Sciatic nerve (tissue), 2 donors: ENCODE data around the gene SH3RF1. TPM values are rescaled to one million over a fixed set of nuclear protein-coding genes. Genes with fewer than 3 reads are reported as not detected.

Experiments
- ATAC-seq: fragments of 200-7000 bp; cut with Tn5 transposase; one replicate; pipeline ENCODE4 v1.9.1; 2020; ENCODE audit warnings: mild to moderate bottlenecking, moderate library complexity
- DNase-seq: peaks from one replicate; pipeline ENCODE4 v3.0.0-alpha.2; 2020; ENCODE audit warnings: low spot score
- intact Hi-C: fragments of 100-400 bp; cut with DNase I; formaldehyde crosslinking; loops from one replicate; pipeline ENCODE4 v1.14.2; 2022
- total RNA-seq: library from RNA; stranded (reverse); fragmentation: NEBNext Ultra II Directional; extraction: Animal tissue kit (Norgen Biotek cat#: 25700); gene quantifications from one replicate; pipeline ENCODE4 v1.2.1, GENCODE V29; 2021
- donor health status: DM: no; HTN: no; CAD: no.
- donor health status: DM: no; HTN: no; CAD: no.

Gene SH3RF1
- total RNA-seq, 1 donor from 2014 or later = 15.6 TPM

DNA sequence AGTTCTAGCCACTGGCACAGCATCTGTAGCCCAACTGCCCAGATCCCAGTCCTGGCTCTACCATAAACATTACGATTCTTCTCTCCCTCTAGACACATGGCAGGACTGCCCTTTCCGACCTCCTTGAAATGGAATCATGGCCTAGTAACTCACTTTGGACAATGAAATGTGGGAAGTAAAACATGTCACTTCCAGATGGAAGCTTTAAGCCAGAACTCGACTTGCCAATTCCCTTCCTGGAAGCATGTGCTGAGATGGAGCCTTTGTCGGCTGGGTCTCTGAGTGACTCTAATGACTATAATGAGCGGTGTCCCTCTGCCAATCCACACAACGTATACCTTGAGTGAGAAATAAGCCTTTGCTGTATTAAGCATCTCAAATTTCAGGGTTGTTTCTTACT lies 34.7 kb downstream of the SH3RF1 start:
- intact Hi-C loops = no loop called here
- no peak for ATAC-seq

DNA sequence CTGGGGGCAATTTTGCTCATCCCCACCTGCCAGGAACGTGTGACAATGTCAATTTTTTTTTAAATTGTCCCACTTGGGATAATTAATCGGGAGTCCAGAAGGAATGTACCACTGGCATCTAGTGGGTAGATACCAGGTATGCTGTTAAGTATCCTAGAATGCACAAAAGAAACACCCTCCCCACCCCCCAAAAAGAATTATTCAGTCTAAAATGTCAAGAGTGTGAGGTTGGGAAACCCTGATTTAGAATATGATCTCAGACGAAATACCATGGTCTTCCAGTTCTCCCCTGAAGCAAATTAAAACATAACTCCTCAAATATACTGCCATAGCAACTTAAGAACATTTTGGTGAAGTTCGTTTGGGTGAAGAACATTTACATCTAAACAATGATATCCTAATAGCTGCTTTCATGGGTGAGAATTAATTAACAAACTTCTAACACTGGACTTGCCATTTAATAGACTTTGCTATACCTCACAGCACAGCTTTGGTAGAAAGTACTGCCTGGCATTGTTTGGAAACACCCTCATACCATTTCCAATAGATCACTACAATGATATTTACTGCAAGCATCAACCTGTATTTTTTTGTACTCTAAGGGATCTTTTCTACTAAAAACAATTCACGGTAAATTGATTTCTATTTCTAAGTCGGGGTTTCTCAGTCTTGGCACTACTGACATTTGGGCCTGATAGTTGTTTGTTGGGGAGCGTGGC lies 36.5 kb downstream of the SH3RF1 start:
- intact Hi-C loops = no loop called here
- ATAC-seq = no peak
- DNase-seq = no peak

More for the DNA sequence above, 34.7 kb downstream of the SH3RF1 start:
- DNase-seq = no peak

DNA sequence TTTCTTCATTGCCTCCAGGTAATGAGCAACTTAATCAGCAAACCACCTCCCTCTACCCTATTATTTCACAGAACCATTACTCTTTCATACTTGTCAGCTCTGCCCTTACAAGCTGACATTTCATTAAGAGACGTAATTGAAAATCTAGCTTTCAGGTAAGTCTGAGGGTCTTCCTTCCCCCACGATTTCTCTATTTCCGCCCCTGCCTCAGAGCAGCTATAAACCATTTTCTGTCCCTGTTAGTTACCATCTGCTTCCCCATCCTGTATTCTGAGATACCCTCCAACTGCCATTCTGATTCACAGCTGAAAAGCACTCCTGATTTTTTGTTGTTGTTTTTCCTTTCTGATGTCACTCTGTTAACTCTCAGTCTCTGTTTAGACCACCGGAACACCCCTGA lies 37.1 kb downstream of the SH3RF1 start:
- intact Hi-C loops = no loop called here
- no peak for DNase-seq
- ATAC-seq = no peak

DNA sequence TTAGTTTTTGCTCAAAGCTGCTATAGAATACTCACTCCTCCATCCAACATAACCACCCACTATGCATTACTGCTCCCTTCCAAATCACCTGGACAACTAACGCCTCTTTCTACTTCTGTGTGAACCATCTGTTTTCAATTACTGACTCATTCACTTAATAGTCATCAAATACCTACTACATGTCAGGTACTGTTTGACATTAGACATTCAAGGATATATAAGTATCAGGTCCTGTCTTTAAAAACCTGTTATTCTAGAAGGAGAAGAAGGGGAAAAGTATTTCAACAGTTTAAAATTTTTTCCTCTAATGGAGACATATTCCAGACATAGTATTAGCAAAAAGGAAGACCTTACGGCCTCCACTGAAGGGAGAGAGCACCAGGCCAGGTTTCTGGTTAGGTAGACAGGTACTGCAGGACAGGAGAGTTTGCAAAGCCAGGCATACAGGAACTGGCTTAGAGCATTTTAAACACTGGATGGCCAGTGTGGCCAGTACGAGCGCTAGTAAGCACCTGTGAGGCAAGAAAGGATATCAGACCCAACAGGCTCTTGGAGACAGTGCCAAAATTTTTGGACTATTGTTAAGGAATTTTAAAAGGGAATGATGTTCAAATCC lies 39.0 kb downstream of the SH3RF1 start:
- DNase-seq (no peak), ATAC-seq (no peak)
- intact Hi-C loops = no loop called here

DNA sequence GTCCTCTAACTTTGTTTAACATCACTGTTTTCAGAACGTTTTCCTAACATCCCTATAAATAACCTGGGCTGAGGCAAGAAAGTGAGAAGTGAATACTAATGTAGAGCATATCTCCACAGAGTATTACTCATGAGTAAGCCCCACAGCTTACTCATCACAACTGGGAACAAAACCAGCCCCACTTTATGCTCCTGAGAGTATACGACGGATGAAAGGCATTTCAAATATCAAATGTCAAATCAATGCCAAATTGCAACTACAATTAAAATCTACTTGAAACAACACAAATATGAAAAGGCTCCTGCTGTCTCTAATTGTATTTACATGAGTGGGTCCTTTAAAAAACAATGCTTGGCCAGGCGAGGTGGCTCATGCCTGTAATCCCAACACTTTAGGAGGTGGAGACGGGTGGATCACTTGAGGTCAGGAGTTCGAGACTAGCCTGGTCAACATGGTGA lies 41.2 kb downstream of the SH3RF1 start:
- ATAC-seq (no peak), DNase-seq (no peak)
- intact Hi-C loops = no loop called here

DNA sequence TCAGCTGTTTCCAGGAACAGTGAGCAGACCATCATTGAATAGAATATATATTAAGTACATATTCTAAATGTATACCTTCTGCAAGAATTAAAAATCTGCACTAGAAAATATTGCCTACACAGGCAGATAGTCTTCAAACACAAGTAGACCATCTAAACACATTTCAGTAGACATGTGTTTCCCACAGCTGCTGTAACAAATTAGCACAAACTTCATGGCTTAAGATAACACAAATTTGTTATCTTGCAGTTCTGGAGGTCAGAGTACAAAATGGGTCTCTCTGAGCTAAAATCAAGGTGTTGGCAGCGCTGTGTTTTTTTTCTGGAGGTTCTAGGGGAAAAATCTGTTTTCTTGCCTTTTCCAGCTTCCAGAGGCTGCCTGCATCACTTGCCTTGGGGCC lies 42.7 kb downstream of the SH3RF1 start:
- ATAC-seq = no peak
- intact Hi-C loops = no loop called here
- DNase-seq = no peak

DNA sequence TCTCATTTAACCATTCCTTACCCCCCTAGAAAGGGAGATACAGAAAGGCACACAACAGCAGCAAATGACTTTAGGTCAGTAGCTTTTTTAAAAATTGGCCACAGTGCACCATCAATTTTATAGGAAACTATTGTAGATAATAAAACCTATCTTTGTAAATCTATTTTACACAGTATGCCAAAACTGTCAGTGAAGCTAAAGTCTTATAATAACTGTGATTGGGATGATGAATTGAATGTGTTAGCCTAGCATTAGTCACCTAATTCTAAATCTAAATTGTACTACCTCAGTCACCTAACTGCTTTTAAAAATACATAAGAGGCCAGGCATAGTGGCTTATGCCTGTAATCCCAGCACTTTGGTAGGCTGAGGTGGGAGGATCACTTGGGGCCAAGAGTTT lies 44.2 kb downstream of the SH3RF1 start:
- no peak for DNase-seq
- intact Hi-C loops = no loop called here
- ATAC-seq = no peak

DNA sequence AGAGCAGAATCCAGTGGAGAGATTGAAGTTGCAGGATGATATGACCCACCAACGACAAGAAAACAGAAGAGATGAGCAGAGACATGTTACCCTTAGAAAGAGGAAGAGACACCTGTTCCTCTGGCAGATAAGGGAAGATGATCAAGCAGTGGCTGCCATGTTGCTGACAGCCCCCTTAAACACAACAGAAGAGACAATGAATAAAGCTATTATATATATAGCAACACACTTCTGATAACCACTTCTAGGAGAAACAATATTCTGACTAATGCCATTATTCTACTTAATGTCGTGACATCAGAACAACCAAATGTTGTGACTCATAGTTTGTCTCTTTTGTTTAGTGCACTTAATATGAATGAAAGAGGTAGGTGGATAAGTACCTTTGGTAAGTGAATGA lies 44.9 kb downstream of the SH3RF1 start:
- ATAC-seq = no peak
- no peak for DNase-seq
- intact Hi-C loops = no loop called here

DNA sequence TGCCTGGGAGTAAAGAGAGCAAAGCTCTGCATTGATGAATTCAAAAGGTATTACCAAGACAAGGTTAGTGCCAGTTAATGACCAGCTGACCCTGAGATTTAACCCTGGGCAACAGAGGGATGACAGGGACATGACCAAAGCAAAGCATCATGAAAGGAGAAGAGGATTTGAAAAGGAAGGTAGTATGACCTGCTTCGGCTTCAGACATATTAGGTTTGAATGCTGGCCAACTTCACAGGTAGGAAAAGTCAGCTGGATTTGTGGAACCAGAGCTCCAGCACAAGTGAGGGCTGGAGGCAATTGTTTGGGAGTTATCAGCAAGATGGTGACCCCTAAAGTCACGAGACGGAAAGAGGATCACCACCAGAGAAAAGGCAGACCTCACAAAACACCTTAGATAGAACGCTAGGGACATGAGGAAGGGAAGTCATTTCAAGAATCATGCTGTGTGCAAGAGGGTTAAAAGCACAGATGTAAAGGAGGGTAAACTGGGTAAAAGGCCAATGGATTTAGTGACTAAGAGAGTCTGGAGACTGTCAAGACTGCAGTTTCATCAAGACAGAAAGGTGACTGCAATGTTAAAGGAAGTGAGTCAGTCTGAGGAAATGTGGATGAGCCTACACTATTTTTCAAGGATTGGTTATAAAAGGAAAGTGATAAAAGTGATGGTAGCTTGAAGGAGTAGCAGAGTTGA lies 45.6 kb downstream of the SH3RF1 start:
- ATAC-seq = no peak
- intact Hi-C loops = no loop called here
- no peak for DNase-seq

DNA sequence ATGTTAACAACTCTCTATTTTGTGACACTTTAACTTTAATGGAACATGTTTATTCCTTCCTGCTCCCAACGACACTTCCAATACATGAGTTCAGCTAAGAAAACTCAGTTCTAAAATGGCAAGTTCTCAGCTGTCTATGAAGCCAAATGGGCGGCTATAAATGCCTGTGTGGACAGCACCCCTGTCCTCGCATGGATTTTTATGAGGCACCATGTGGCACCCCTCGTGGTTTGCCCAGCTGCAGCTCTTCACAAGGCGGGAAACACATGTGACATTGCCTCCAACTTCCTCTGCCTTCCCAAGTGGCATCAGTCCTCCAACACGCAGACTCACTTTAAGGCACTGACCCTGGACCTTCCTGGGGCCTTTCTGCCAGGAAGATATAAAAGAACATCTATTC lies 48.0 kb downstream of the SH3RF1 start:
- no peak for ATAC-seq
- intact Hi-C loops = no loop called here
- no peak for DNase-seq

DNA sequence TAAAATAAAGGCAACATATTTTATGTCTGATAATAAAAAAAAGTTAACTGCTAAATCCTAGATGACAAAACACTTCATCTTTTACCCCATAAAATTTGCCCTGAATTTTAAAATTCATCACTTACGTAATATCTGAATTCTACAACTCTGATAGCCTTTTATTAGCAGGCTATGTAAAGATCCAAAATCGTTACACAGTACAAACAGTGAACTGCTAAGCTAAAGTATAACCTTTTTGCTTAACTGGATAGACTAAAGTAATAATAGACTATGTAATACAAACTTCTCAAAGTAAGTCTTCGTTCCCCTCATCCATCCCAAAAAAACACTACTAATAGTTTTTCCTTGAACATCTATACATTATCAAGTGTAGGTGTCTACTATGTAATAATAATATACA lies 49.1 kb downstream of the SH3RF1 start:
- ATAC-seq = no peak
- intact Hi-C loops = no loop called here
- no peak for DNase-seq

DNA sequence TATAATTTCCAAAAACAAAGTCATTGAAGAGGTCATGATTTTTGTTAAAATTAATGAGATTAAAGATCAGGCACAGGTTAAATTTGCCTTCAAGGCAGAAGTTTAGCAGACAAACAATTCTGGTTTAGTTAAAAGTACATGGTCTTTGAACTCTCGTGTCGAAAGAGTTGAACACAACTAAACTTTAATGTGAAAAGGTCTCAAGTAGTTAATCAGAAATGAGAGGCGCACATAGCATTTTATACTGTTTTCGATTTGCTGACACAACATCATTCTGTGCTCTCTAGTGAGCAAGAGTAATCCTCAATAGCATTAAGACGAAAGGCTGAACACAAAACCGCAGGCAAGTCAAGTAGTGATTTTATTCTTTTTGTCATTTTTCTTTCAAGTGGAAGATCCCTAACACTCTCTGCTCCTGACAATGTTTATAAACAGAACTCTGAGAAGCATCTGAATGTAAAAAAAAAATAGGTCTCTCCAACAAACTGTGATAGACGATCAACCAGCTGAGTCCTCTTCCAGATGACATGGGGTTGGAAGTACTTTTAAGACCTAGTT lies 49.8 kb downstream of the SH3RF1 start:
- ATAC-seq (no peak), DNase-seq (no peak)
- intact Hi-C loops = no loop called here

DNA sequence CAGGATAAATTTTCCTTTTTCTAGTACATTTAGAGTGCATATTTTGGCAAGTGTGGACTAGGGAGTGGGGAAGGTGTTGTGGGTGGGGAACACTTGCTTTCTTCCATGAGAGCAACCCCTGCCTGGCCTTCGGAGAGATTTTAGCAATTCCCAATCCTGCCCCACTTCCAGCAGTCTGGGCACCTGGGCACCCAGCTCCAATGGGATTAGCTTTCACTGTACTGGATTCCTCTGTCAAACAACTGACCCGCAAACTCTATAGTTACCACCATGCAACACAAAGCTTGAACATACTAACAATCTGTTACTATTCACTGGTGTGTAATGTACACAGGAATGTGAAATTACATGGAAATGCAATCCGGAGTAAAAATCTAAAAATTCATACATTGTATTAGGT lies 50.3 kb downstream of the SH3RF1 start:
- DNase-seq (no peak), ATAC-seq (no peak)
- intact Hi-C loops = no loop called here

DNA sequence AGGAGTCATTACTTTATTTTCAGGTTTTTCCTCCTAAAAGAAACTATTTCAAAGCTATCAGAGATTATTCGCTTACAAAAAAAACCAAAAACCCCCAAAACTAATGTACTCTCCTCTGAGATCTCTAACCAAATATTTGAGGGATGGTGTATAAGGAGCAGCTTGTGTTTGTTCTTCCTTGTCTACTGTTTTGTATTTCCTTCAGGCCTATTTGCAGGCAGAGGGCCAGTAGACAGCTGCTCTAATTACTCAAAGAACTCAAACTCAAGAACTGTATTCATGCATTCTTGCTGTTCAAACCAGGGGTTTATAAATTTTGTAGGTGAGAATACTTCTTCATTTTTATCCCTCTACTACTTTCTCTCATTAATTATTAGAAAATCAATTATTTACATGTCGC lies 51.3 kb downstream of the SH3RF1 start:
- ATAC-seq (no peak), DNase-seq (no peak)
- intact Hi-C loops = no loop called here

DNA sequence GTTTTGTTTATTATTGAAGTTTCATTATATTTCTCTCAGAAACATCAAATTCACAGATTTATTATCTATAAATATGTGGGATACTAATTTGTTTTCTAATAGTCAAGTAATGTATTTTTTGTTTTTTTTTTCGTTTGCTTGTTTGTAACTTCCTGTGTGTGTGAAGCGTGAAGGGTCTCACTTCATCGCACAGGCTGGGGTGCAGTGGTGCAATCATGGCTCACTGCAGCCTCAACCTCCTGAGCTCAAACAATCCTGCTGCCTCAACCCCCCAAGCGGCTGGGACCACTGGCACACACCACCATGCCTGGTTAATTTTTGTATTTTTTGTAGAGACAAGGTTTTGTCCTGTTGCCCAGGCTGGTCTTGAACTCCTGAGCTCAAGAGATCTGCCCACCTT lies 55.1 kb downstream of the SH3RF1 start:
- DNase-seq (no peak), ATAC-seq (no peak)
- intact Hi-C loops = no loop called here

DNA sequence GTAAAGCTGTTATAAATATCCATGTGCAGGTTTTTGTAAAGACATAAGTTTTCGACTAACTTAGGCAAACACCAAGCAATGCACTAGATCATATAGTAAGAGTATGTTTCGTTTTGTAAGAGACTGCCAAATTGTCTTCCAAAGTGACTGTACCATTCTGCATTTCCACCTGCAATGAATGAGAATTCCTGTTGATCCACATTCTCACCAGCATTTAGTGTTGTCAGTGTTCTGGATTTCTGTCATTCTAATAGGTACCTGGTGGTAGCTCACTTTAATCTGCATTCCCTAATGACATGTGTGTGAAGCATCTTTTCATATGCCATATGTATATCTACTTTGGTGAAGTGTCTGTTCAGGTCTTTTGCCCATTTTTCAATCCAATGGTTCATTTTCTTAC lies 57.8 kb downstream of the SH3RF1 start:
- intact Hi-C loops = no loop called here
- no peak for ATAC-seq

DNA sequence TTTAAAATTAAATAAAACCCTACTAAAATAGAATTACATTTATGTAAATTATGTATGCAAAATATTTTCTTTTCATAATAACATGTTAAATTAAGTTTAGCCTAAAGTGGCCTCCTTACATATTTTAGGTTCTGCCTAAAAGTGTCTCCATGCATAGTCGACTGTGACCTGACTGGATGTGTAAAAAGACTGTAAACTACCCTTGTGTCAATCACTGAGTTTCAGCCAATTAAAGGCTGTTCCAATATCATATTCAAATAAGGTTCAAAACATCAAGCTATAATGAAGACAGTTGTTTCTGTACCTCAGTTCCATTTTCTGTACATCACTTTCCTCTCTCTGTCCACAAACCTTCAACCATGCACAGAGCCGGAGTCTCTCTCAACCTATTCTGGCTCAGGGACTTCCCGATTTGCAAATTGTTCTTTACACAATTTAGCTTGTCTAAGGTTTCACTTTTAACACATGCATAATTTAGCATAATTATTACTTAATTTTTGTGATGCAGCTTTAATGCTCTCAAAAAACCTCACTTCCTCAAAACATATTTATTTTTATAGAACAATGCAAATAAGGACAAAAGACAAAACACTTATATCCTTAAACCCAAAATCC lies 60.1 kb downstream of the SH3RF1 start:
- intact Hi-C loops = no loop called here
- DNase-seq = no peak
- no peak for ATAC-seq

More for the DNA sequence above, 57.8 kb downstream of the SH3RF1 start:
- no peak for DNase-seq

DNA sequence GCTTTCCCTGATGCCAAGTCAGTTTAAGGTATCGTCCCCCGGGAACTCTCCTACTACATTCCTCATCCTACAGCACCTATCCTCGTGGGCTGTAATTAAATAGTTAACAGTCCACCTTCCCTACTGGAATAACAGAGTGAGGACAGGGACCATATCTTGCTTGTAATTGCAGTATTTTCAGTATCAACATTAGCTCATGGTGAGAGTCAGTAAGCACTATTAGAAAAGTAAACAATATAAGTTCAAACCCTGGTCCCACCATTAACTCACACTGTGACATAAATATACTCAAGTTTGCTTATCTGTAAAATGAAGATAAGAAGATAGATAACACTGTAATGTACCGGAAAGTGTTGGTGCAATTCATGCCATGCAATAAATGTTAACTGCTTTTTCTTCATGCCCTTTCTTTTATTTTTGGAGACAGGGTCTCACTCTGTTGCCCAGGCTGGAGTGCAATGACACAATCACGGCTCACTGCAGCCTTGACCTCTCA lies 61.3 kb downstream of the SH3RF1 start:
- intact Hi-C loops = no loop called here
- no peak for DNase-seq
- ATAC-seq = no peak

DNA sequence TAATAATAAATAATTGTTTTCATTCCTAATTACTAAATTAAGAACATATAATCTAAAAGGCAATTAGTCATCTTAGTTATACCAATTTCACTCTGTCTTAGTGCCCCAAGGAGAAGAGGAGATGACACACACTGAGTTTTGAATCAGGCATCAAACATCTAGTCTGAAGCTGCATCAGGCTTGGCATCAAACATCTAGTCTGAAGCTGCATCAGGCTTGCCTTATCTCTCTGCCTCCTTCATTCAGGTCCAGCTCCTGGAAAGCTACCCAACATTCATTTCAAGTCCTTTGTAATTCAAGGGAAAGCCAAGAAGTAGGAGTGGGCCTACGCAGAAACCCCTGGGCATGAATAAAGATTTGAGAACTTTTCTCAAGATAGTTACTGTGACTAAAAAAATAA lies 62.2 kb downstream of the SH3RF1 start:
- ATAC-seq = no peak
- intact Hi-C loops = no loop called here
- no peak for DNase-seq

DNA sequence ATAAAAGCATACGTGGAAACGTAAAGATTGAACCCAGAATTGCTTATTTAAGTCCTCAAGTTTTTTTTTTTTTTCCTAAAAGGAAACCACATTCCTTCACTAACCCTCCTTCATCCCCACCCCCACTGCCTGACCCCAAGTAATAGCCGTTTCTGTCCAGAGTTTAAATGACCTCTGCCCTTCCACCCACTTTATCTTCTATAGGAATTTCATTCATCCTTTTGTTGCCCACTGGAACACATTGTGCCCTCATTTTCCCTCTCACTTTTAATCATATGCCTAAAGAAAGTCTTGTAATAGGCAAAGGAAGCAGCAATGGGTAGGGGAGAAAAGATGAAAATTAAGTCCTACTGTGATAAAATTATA lies 62.7 kb downstream of the SH3RF1 start:
- DNase-seq (no peak), ATAC-seq (no peak)
- intact Hi-C loops = no loop called here
